SK-N-MC (cell line): ENCODE measurements around the gene RHOG.
"Not testable (repeated sequence)": the region's sequence is repeated elsewhere in the genome, so short reads cannot be mapped to it uniquely, and the experiment has no call there.

Experiments
- EZH2 ChIP-seq: fragments of 200-600 bp; sonication (generic); IDR thresholded peaks from one replicate; pipeline ENCODE4 v1.6.1; 2017; ENCODE audit warnings: antibody characterized with exemption
- FOXP2 ChIP-seq: optimal IDR thresholded peaks from 2 replicates; pipeline ENCODE3; 2011; ENCODE audit warnings: mild to moderate bottlenecking, moderate library complexity; ENCODE audit not compliant: insufficient read depth; ENCODE audit errors: extremely low read length, control extremely low read depth
- POLR2AphosphoS5 ChIP-seq: IDR thresholded peaks from 2 replicates; pipeline ENCODE4 v1.6.1; 2012; ENCODE audit warnings: mild to moderate bottlenecking, low read depth, low read length, borderline replicate concordance

- not testable (repeated sequence) for TF ChIP-seq EZH2, POLR2AphosphoS5, FOXP2
Observed at GRCh38 chr11:3860898-3861393, 20.2 kb upstream of the RHOG start.
